ENCODE measurements around the gene ZNF425.
"Not testable (repeated sequence)": the region's sequence is repeated elsewhere in the genome, so short reads cannot be mapped to it uniquely, and the experiment has no call there.

ZNF425 gene

GRCh38 chr7:149125863-149126661 is at the start of gene ZNF425:
Gene ZNF425, minus strand, starts transcription at chr7:149126324. Its CDS starts 111 bp downstream, at chr7:149126213.
- DNase-seq, result peak; percentile 89

- no peak for DNase-seq
Observed at GRCh38 chr7:149175150-149175549, 49.0 kb upstream of the ZNF425 start.

- no peak for DNase-seq
Observed at GRCh38 chr7:149172534-149172920, 46.4 kb upstream of the ZNF425 start.

- no peak for DNase-seq
Observed at GRCh38 chr7:149171892-149172533, 45.9 kb upstream of the ZNF425 start.

- DNase-seq, result no peak
Observed at GRCh38 chr7:149166630-149167352, 40.7 kb upstream of the ZNF425 start.

- DNase-seq, result no peak
Observed at GRCh38 chr7:149166142-149166541, 40.0 kb upstream of the ZNF425 start.

GRCh38 chr7:149161241-149161848 is 35.2 kb upstream of the ZNF425 start:
- DNase-seq, result no peak

GRCh38 chr7:149156898-149157297 is 30.8 kb upstream of the ZNF425 start:
- DNase-seq, result no peak

- DNase-seq, result no peak
Observed at GRCh38 chr7:149154056-149154455, 27.9 kb upstream of the ZNF425 start.

- no peak for DNase-seq
Observed at GRCh38 chr7:149153346-149153745, 27.2 kb upstream of the ZNF425 start.

- no peak for DNase-seq
Observed at GRCh38 chr7:149150981-149151380, 24.9 kb upstream of the ZNF425 start.

- peak; percentile 51 for DNase-seq
Observed at GRCh38 chr7:149147752-149148653, 21.9 kb upstream of the ZNF425 start.

GRCh38 chr7:149147072-149147751 is 21.1 kb upstream of the ZNF425 start, which contains the start of gene ZNF398:
Gene ZNF398, plus strand, starts transcription at chr7:149147453. Its CDS starts 290 bp downstream, at chr7:149147743.
- DNase-seq, result peak; percentile 71

GRCh38 chr7:149145031-149145845 is 19.1 kb upstream of the ZNF425 start:
- no peak for DNase-seq

GRCh38 chr7:149144436-149144922 is 18.4 kb upstream of the ZNF425 start:
- not testable (repeated sequence) for DNase-seq

GRCh38 chr7:149141893-149142292 is 15.8 kb upstream of the ZNF425 start:
- no peak for DNase-seq

- no peak for DNase-seq
Observed at GRCh38 chr7:149140831-149141230, 14.7 kb upstream of the ZNF425 start.

GRCh38 chr7:149136118-149136517 is 10.0 kb upstream of the ZNF425 start:
- DNase-seq, result no peak

- DNase-seq, result no peak
Observed at GRCh38 chr7:149133028-149133710, 7.0 kb upstream of the ZNF425 start.
